Colonic mucosa (tissue), 4 donors: ENCODE results near the gene FGFR1OP2. TPM values are rescaled to one million over a fixed set of nuclear protein-coding genes. Genes with fewer than 3 reads are reported as not detected.

Source experiments
- DNase-seq: peaks from one replicate; pipeline ENCODE4 v3.0.0-alpha.2; 2020
- H3K27ac ChIP-seq: fragments of 200-600 bp; one replicate; pipeline ENCODE4 v1.8.0; 2021
- H3K27me3 ChIP-seq: fragments of 200-600 bp; one replicate; pipeline ENCODE4 v1.8.0; 2021
- H3K36me3 ChIP-seq: fragments of 200-600 bp; one replicate; pipeline ENCODE4 v1.8.0; 2021
- H3K4me1 ChIP-seq: fragments of 200-600 bp; one replicate; pipeline ENCODE4 v1.8.0; 2021; ENCODE audit warnings: mild to moderate bottlenecking
- H3K4me3 ChIP-seq: fragments of 200-600 bp; one replicate; pipeline ENCODE4 v1.8.0; 2021
- H3K9ac ChIP-seq, 2 donors: one replicate each; pipeline ENCODE4 v1.7.0; 2013; ENCODE audit warnings: control low read depth in 2 of 2, low read depth in 2 of 2, low read length in 2 of 2
- H3K9me3 ChIP-seq: fragments of 200-600 bp; one replicate; pipeline ENCODE4 v1.8.0; 2021
- CTCF ChIP-seq: fragments of 200-600 bp; IDR thresholded peaks from one replicate; pipeline ENCODE4 v1.8.0; 2022; ENCODE audit warnings: antibody characterized with exemption, mild to moderate bottlenecking
- intact Hi-C: fragments of 100-400 bp; cut with DNase I; formaldehyde crosslinking; loops from one replicate; pipeline ENCODE4 v1.14.1; 2022
- total RNA-seq, 2 donors: library from RNA; stranded (reverse); fragmentation: NEBNext Ultra II Directional in 1 of 2; extraction: Animal tissue kit (Norgen Biotek cat#: 25700) in 1 of 2; gene quantifications; one replicate each; pipeline ENCODE4 v1.2.1, GENCODE V29; 2021
- donor health status: healthy.
- donor health status: DM: no; HTN: no; CAD: no.
- donor health status: DM: no; HTN: no; CAD: no.

The FGFR1OP2 gene
- total RNA-seq, 2 donors from 2014 or later = 26.4 to 31.1 TPM

DNA sequence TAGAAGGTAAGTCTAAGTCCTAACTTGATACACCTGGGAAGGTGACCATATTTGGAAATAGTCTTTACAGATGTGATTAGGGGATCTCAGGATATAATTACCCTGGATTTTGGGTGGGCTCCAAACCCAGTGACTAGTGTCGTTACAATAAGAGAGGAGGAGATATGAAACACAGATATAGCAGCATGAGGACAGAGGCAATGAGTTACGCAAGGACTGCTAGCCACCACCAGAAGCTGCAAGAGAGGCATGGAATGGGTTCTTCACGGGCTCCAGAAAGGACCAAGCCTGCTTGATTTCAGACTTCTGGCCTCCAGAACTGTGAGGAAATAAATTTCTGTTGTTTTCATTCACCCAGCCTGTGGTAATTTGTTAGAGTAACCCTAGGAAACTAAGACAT, 28.6 kb downstream of the FGFR1OP2 start:
- intact Hi-C loops = no loop called here
- H3K36me3 ChIP-seq = no peaks in the 10 kb centered on the region
- H3K9ac ChIP-seq = no peak overlapping the region
- no peaks in the 10 kb centered on the region for H3K27me3 ChIP-seq
- H3K4me1 ChIP-seq = no peaks in the 10 kb centered on the region
- TF ChIP-seq CTCF = no peak
- no peak overlapping the region for H3K4me3 ChIP-seq
- no peak for DNase-seq
- H3K9me3 ChIP-seq = no peaks in the 10 kb centered on the region
- H3K27ac ChIP-seq = no peak overlapping the region

DNA sequence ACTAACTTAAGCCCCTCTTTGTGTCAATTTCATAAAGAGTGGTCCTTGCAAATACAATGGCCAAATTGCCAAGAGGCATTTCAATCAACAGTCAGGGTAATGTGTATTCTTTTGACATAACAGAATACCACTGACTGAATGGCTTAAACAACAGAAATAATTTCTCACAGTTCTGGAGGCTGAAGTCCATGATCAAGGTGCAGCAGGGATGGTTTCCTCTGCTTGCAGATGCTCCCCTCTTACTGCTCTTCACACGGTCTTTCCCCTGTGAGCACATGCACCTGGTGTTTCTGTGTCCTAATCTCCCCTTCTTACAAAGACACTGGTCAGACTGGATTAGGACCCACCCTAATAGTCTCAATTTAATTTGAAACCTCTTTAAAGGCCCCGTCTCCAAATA, 31.9 kb downstream of the FGFR1OP2 start:
- Histone ChIP-seq H3K9me3 (no peaks in the 10 kb centered on the region), H3K36me3 (no peaks in the 10 kb centered on the region), H3K27ac (no peak overlapping the region), H3K4me3 (no peak overlapping the region), H3K4me1 (no peaks in the 10 kb centered on the region), H3K9ac (no peak overlapping the region), H3K27me3 (no peaks in the 10 kb centered on the region)
- no peak for TF ChIP-seq CTCF
- intact Hi-C loops = no loop called here
- no peak for DNase-seq

DNA sequence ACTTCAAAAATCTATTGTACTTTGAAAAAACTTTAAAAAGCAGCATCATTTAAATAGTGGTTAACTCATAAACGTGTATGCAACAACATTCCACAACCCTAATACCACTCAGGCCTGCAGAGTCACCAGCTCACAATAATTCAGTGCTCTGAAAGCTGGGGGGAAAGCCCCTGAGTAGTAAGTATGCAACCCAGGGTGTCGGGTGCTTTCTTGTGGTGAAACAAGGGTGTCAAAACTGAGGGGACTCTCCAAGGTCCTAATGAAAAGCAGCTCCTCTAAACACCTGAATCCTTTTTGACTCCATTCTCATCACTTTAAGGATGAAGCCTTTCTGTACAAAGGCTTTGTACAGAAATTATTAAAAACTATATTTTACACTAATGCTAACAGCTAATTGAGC, 33.7 kb downstream of the FGFR1OP2 start:
- H3K27me3 ChIP-seq = no peaks in the 10 kb centered on the region
- DNase-seq = no peak
- no peaks in the 10 kb centered on the region for H3K36me3 ChIP-seq
- intact Hi-C loops = no loop called here
- H3K4me3 ChIP-seq = no peak overlapping the region
- H3K4me1 ChIP-seq = no peaks in the 10 kb centered on the region
- no peak overlapping the region for H3K27ac ChIP-seq
- no peaks in the 10 kb centered on the region for H3K9me3 ChIP-seq
- TF ChIP-seq CTCF = no peak
- H3K9ac ChIP-seq = no peak overlapping the region

- H3K4me1 ChIP-seq = no peaks in the 10 kb centered on the region
- H3K27me3 ChIP-seq = no peaks in the 10 kb centered on the region
- intact Hi-C loops = no loop called here
- H3K9me3 ChIP-seq = no peaks in the 10 kb centered on the region
- DNase-seq = no peak
- no peaks in the 10 kb centered on the region for H3K36me3 ChIP-seq
- no peak for TF ChIP-seq CTCF
- no peak overlapping the region for H3K4me3 ChIP-seq
- H3K9ac ChIP-seq = no peak overlapping the region
- no peak overlapping the region for H3K27ac ChIP-seq
Measured at GRCh38 chr12:26976687-26977086, 38.4 kb downstream of the FGFR1OP2 start.

GRCh38 chr12:26978801-26979200, 40.5 kb downstream of the FGFR1OP2 start:
- H3K4me3 ChIP-seq = no peak overlapping the region
- TF ChIP-seq CTCF = no peak
- DNase-seq = no peak
- no peaks in the 10 kb centered on the region for H3K4me1 ChIP-seq
- intact Hi-C loops = no loop called here
- no peak overlapping the region for H3K9ac ChIP-seq
- no peaks in the 10 kb centered on the region for H3K27me3 ChIP-seq
- H3K27ac ChIP-seq = no peak overlapping the region
- H3K36me3 ChIP-seq = no peaks in the 10 kb centered on the region
- H3K9me3 ChIP-seq = no peaks in the 10 kb centered on the region

- Histone ChIP-seq H3K36me3 (no peaks in the 10 kb centered on the region), H3K4me3 (no peak overlapping the region)
- intact Hi-C loops = no loop called here
Measured at GRCh38 chr12:26979733-26980132, 41.5 kb downstream of the FGFR1OP2 start.

More at GRCh38 chr12:26979733-26980132, 41.5 kb downstream of the FGFR1OP2 start:
- Histone ChIP-seq H3K9ac (no peak overlapping the region), H3K27me3 (no peaks in the 10 kb centered on the region), H3K9me3 (no peaks in the 10 kb centered on the region), H3K4me1 (no peaks in the 10 kb centered on the region), H3K27ac (no peak overlapping the region)
- no peak for DNase-seq
- TF ChIP-seq CTCF = no peak
